ENCODE data around the gene PLEKHA6.

PLEKHA6 gene

DNA sequence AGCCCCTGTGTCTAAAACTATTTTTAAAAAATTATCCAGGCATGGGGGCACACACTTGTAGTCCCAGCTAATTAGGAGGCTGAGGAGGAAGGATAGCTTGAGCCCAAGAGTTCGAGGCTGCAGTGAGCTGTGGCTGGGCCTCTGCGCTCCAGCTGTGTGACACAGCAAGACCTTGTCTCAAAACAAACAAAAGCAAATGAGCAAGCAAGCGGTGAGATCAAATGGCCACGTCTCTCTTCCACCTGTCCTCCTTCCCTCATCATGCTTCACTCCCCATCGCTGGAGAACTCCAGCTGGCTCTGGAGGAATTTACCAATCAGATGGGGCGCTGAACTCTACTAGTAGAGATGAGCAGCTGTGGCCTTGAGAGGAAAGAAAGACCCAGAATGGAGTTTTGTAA, 179.6 kb downstream of the PLEKHA6 start:
- in situ Hi-C loops (cut with HindIII; ENCODE audit: low sequenced_read_pairs) = no loop called here
- TF ChIP-seq, protein P1, sequence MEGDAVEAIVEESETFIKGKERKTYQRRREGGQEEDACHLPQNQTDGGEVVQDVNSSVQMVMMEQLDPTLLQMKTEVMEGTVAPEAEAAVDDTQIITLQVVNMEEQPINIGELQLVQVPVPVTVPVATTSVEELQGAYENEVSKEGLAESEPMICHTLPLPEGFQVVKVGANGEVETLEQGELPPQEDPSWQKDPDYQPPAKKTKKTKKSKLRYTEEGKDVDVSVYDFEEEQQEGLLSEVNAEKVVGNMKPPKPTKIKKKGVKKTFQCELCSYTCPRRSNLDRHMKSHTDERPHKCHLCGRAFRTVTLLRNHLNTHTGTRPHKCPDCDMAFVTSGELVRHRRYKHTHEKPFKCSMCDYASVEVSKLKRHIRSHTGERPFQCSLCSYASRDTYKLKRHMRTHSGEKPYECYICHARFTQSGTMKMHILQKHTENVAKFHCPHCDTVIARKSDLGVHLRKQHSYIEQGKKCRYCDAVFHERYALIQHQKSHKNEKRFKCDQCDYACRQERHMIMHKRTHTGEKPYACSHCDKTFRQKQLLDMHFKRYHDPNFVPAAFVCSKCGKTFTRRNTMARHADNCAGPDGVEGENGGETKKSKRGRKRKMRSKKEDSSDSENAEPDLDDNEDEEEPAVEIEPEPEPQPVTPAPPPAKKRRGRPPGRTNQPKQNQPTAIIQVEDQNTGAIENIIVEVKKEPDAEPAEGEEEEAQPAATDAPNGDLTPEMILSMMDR (IDR thresholded peaks at IDR 0.05; ENCODE audit: low read depth, low read length, missing control alignments) = no peak
- no peak overlapping the region for H3K4me3 ChIP-seq (ENCODE audit: low read depth, low read length)
- no peak for DNase-seq (ENCODE audit: low read depth)

DNA sequence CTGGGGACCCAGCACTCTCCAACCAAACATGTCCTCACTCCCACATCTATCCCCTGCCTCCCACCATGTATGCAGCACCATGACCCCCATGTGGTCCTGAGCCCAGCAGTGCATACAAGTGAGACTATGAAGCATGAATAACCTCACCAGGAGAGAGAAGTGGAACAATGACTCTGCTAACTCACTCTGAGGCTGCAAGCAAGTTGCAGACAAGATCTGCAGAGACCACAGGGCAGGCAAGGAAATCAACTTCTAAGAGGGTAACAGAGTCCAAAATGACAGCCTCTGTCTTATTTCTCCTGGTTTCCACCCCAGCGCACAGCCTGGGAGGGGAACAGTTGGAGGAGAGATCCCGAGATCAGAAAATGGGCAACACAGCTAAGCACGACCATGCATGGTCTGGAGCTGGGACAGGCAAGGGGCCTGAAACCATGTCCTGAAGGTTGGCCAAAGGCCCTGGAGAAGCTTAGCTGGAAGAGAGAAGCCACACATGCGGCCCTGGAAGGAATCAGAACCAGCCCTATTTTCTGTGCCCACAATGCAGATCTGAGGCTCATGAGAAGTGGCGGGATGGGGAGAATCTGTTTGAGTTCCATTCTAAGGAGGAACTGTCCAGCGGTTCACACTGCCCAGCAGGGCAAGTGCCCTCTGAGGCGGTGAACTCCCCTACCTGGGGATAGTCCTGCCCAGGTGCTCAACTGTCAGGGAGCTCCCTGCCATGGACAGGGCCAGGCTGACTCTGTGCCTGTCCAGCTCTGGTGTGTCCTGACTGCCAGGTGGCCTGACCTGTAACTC, 181.0 kb downstream of the PLEKHA6 start:
- DNase-seq (ENCODE audit: low read depth) = no peak
- in situ Hi-C loops (cut with HindIII; ENCODE audit: low sequenced_read_pairs) = no loop called here
- TF ChIP-seq, protein P1 (IDR thresholded peaks at IDR 0.05; ENCODE audit: low read depth, low read length, missing control alignments) = no peak
- H3K4me3 ChIP-seq (ENCODE audit: low read depth, low read length) = no peak overlapping the region

DNA sequence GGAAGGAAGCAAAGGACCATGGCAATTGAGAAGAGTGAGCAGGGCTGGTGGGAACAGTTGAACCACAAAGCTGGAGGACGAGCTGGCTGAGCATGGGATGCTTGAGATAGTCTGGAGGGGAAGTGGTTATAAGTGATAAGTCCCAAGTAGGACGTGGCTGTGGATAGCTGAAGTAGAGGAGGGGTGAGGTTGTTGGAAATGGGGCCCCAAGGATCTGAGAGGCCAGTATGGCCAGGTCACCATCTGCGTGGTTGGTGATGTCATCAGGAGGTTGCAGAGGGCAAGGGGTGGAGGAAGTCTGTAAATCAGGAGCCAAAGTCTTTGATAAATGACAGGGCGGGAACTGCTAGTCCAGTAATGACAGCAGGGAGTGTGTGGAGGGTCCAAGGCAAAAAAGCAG, 182.6 kb downstream of the PLEKHA6 start:
- TF ChIP-seq, protein P1 (IDR thresholded peaks at IDR 0.05; ENCODE audit: low read depth, low read length, missing control alignments) = no peak
- DNase-seq (ENCODE audit: low read depth) = no peak
- in situ Hi-C loops (cut with HindIII; ENCODE audit: low sequenced_read_pairs) = no loop called here
- H3K4me3 ChIP-seq (ENCODE audit: low read depth, low read length) = no peak overlapping the region

DNA sequence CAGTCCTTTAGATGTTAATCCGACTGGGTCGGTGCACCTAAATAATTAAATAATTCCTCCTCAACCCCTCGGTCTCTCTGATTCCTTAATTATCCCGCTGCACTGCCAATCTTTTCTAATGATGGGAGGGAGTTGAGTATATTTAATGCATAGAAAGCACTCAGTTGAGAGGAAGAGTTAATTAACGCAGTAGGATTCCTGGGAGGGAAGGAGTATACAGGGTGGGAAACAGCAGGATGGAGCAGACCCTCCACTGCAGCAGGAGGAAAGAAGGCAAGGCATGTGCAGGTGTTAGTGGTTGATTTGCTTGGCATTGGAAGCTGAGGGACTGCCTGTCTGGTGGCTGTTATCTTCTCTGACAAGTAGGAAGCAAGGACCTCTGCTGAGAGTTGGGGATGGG, 183.7 kb downstream of the PLEKHA6 start:
- no peak for DNase-seq (ENCODE audit: low read depth)
- no peak overlapping the region for H3K4me3 ChIP-seq (ENCODE audit: low read depth, low read length)
- TF ChIP-seq, protein P1 (IDR thresholded peaks at IDR 0.05; ENCODE audit: low read depth, low read length, missing control alignments) = no peak
- in situ Hi-C loops (cut with HindIII; ENCODE audit: low sequenced_read_pairs) = no loop called here

DNA sequence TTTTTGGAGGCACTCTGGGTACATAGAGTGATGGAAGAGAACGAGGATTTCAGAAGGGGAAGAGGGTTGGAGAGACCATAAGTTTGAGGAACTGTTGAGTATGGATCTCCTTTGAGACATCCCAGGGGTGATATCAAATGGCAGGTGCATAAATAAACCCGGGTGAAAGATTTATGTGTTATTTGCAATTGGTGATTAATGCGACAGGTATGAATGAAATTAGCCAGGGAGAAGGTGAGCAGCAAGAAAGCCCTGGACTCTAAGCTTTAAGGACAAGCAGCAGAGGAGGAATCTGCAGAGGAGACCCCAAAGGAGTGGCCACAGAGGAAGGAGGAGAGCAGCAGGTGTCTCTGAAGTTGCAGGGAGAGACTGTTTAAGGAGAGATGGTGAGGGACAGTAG, 184.8 kb downstream of the PLEKHA6 start:
- TF ChIP-seq, protein P1 (IDR thresholded peaks at IDR 0.05; ENCODE audit: low read depth, low read length, missing control alignments) = no peak
- DNase-seq (ENCODE audit: low read depth) = no peak
- no peak overlapping the region for H3K4me3 ChIP-seq (ENCODE audit: low read depth, low read length)
- in situ Hi-C loops (cut with HindIII; ENCODE audit: low sequenced_read_pairs) = no loop called here

DNA sequence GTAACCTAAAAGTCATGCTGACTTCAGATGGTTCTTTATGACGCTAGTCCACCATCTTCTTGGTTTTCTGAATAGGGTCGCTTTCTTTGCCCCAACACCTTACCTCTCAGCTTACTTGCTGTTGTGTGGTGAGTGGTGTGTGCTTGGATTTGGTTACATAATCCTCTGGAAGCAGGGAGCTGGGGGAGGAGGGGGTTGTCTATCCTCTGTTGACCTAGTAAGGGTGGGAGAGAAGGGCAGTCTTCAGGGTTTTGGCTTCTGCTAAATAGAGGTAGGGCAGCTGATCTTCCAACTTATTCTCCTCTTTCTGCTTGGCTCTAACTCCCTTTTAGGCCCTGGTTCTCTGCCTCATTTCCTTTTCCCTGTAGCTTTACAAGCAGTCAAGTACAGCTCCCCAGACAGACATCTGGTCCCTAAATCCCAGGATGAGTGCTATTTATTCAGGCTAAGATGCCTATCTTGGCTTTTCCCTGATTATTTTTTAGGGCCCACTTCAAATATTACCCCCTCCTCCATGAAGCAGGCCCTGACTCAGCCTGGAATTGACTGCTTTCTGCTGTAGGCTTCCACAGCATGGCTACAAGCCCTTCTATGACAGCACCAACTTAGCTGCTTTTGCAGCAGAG, 187.2 kb downstream of the PLEKHA6 start:
- TF ChIP-seq, protein P1 (IDR thresholded peaks at IDR 0.05; ENCODE audit: low read depth, low read length, missing control alignments) = no peak
- no peak for DNase-seq (ENCODE audit: low read depth)

More for the DNA sequence above, 187.2 kb downstream of the PLEKHA6 start:
- in situ Hi-C loops (cut with HindIII; ENCODE audit: low sequenced_read_pairs) = no loop called here
- no peak overlapping the region for H3K4me3 ChIP-seq (ENCODE audit: low read depth, low read length)
